Glutamatergic neuron (in vitro differentiated cells): ENCODE data around the gene FBXL5. TPM values are rescaled to one million over a fixed set of nuclear protein-coding genes. Genes with fewer than 3 reads are reported as not detected.
A peak's percentile ranks its signal among the peaks of the same experiment; 100 is the strongest.

Experiments
- DNase-seq: peaks from one replicate; pipeline ENCODE4 v3.0.0; 2022
- H3K27ac Mint-ChIP-seq: one replicate; pipeline ENCODE4 v1.8.0; 2020; ENCODE audit warnings: mild to moderate bottlenecking, mixed read lengths, inconsistent platforms; ENCODE audit not compliant: unreplicated experiment
- H3K27me3 Mint-ChIP-seq: one replicate; pipeline ENCODE4 v1.8.0; 2020; ENCODE audit warnings: mild to moderate bottlenecking, moderate library complexity, mixed read lengths, inconsistent platforms; ENCODE audit not compliant: unreplicated experiment
- H3K36me3 Mint-ChIP-seq: one replicate; pipeline ENCODE4 v1.8.0; 2020; ENCODE audit warnings: mild to moderate bottlenecking, mixed read lengths, inconsistent platforms; ENCODE audit not compliant: unreplicated experiment
- H3K4me1 Mint-ChIP-seq: one replicate; pipeline ENCODE4 v1.8.0; 2020; ENCODE audit warnings: mild to moderate bottlenecking, low read depth, mixed read lengths, inconsistent platforms; ENCODE audit not compliant: unreplicated experiment
- H3K4me3 Mint-ChIP-seq: one replicate; pipeline ENCODE4 v1.8.0; 2020; ENCODE audit warnings: mild to moderate bottlenecking, mixed read lengths, inconsistent platforms; ENCODE audit not compliant: unreplicated experiment
- H3K9me3 Mint-ChIP-seq: one replicate; pipeline ENCODE4 v1.8.0; 2020; ENCODE audit warnings: mild to moderate bottlenecking, moderate library complexity, mixed read lengths, inconsistent platforms; ENCODE audit not compliant: unreplicated experiment
- total RNA-seq: library from RNA; stranded (reverse); fragmentation: NEBNext Ultra II Directional; extraction: Animal tissue kit (Norgen Biotek cat#: 25700); gene quantifications from one replicate; pipeline ENCODE4 v1.2.1, GENCODE V29; 2021; ENCODE audit not compliant: unreplicated experiment
- TF ChIP-seq, protein P1 (sequence below): fragments of 200-600 bp; sonication (generic); IDR thresholded peaks from one replicate; pipeline ENCODE4 v1.5.0; 2021; ENCODE audit not compliant: partially characterized antibody, unreplicated experiment

Gene FBXL5
- total RNA-seq, 1 donor from 2014 or later: 62.2 TPM

DNA sequence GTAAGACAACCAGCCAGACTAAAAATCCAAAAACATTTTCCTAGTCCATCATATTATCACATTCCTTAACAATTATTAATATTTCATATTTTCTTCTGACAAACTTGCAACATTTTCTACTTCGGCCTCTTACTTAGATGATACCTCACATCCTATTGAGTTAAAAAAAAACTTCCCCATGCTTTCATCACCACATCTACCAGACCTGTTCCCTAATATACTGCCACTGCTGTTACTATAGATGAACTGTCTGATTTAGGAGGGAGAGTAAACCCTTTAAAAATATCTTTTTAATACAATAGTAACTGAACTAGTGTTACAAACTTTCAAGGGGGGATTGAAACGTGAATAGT is 28.0 kb upstream of the FBXL5 start:
- H3K27ac Mint-ChIP-seq: peak overlapping the region; percentile 41
- peaks cover 3% of the 10 kb centered on the region for H3K27me3 Mint-ChIP-seq
- TF ChIP-seq, protein P1, sequence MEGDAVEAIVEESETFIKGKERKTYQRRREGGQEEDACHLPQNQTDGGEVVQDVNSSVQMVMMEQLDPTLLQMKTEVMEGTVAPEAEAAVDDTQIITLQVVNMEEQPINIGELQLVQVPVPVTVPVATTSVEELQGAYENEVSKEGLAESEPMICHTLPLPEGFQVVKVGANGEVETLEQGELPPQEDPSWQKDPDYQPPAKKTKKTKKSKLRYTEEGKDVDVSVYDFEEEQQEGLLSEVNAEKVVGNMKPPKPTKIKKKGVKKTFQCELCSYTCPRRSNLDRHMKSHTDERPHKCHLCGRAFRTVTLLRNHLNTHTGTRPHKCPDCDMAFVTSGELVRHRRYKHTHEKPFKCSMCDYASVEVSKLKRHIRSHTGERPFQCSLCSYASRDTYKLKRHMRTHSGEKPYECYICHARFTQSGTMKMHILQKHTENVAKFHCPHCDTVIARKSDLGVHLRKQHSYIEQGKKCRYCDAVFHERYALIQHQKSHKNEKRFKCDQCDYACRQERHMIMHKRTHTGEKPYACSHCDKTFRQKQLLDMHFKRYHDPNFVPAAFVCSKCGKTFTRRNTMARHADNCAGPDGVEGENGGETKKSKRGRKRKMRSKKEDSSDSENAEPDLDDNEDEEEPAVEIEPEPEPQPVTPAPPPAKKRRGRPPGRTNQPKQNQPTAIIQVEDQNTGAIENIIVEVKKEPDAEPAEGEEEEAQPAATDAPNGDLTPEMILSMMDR: no peak
- H3K36me3 Mint-ChIP-seq: no peaks in the 10 kb centered on the region
- H3K4me1 Mint-ChIP-seq: peaks cover 15% of the 10 kb centered on the region
- H3K9me3 Mint-ChIP-seq: peaks cover 9% of the 10 kb centered on the region
- DNase-seq: no peak
- peak overlapping the region; percentile 97 for H3K4me3 Mint-ChIP-seq

DNA sequence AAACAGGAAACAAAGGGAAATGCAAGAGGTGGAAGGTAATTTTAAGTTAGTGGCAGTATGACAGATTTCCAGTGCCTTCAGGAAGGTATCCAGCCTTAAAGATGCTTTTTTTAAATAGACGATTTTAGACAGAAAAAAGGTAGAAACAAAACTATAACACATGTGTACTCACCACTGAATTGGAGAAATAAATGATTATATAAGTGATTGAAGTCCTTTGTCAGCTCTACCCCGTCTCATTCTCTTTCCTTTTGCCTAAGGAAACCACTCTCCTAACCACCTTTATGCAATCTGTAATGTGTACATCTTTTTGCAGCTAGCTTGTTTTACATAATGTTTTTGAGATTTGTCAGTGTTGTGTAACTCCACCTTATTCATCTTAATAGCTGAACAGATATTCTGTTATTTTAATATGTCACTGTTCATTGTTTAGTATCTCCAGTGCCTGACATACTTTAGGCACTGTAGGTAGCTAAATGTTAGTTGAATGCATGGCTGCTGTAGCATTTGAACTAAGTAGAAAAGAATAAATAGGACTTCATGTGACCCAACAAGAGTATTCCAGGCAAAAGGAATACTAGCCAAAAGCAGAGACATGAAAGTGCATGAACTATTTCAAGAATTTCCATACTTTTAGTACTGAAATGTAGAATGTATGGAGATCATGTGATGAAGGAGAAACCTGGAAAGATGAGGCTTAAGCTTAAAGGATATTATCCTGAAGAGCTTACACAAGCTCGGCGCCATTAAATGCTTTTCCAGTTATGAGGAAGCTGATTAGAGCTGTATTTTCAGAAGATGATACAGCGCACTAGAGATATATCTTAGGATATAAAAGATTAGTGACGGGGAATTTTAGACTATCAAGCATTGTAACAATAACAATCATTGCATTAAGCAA is 27.3 kb upstream of the FBXL5 start:
- peaks cover 3% of the 10 kb centered on the region for H3K27me3 Mint-ChIP-seq
- peak overlapping the region; percentile 97 for H3K4me3 Mint-ChIP-seq
- H3K27ac Mint-ChIP-seq: peak overlapping the region; percentile 99
- no peaks in the 10 kb centered on the region for H3K36me3 Mint-ChIP-seq
- H3K4me1 Mint-ChIP-seq: peaks cover 15% of the 10 kb centered on the region
- TF ChIP-seq, protein P1: no peak
- DNase-seq: no peak
- H3K9me3 Mint-ChIP-seq: peaks cover 9% of the 10 kb centered on the region

- Mint-ChIP-seq H3K27ac (peak within 1 kb of the TSS; percentile 99), H3K27me3 (peaks cover 3% of the 10 kb centered on the region), H3K4me3 (peak within 1 kb of the TSS; percentile 97), H3K9me3 (peaks cover 9% of the 10 kb centered on the region), H3K36me3 (no peaks in the 10 kb centered on the region), H3K4me1 (peaks cover 15% of the 10 kb centered on the region)
- peak; percentile 100 for DNase-seq
- TF ChIP-seq, protein P1: no peak
Observed at GRCh38 chr4:15681372-15682241, 26.4 kb upstream of the FBXL5 start, which contains the start of gene FAM200B. Gene FAM200B, plus strand, starts transcription at chr4:15681827. Its CDS starts 5,151 bp downstream, at chr4:15686978.

DNA sequence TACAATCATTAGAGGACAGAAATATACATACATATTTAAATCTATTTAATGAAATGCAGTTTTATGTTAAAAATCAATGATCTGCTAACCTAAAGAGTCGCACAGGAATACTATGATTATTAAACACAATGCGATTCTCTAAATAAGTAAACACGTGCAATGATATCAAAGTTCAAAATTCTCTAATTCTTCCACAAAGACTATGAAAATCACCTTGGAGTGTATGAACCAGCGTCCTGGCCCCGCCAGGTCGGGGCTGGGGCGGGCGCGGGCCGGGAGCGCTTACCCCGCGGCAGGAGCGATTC is 25.9 kb upstream of the FBXL5 start:
- Mint-ChIP-seq H3K36me3 (no peaks in the 10 kb centered on the region), H3K27ac (no peak overlapping the region), H3K27me3 (peaks cover 3% of the 10 kb centered on the region), H3K4me1 (peaks cover 15% of the 10 kb centered on the region), H3K9me3 (peaks cover 9% of the 10 kb centered on the region), H3K4me3 (peak overlapping the region; percentile 97)
- TF ChIP-seq, protein P1: no peak
- DNase-seq: no peak
